GM12891 (cell line): ENCODE results near the gene CLIC6.

Experiments
- PAX5 ChIP-seq: IDR thresholded peaks from 2 replicates; pipeline ENCODE4 v1.6.1; 2011; ENCODE audit warnings: low read length, moderate library complexity, mild to moderate bottlenecking; ENCODE audit not compliant: insufficient read depth, severe bottlenecking
- POLR2A ChIP-seq: IDR thresholded peaks from 2 replicates; pipeline ENCODE4 v1.6.1; 2011; ENCODE audit warnings: low read depth, low read length, control low read depth
- POLR2AphosphoS5 ChIP-seq: IDR thresholded peaks from 2 replicates; pipeline ENCODE4 v1.6.1; 2011; ENCODE audit warnings: low read depth, low read length, control low read depth
- TAF1 ChIP-seq: IDR thresholded peaks from 2 replicates; pipeline ENCODE4 v1.6.1; 2011; ENCODE audit warnings: low read depth, low read length, control low read depth

DNA sequence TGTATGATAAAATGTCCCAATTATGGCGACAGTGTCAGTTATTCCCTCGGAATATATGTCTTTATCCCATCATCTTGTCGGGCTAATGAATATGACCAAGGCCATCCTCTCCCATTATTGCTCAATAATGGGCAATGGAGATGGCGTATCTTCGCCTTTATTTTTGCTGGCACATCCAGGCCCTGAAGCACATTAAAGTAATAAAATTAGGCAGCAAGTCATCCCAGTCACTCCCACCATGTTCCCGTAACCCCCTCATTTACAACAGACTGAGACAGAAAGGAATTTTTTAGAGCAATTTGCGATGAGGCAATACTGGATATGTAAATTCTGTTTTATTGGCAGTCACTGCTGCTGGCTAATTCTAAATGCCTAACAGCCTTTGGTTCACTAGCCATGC is 35.3 kb downstream of the CLIC6 start:
- TF ChIP-seq POLR2AphosphoS5 = no peak
- no peak for TF ChIP-seq POLR2A
- no peak for TF ChIP-seq TAF1
- no peak for TF ChIP-seq PAX5
